Neutrophil (primary cell): ENCODE results near the gene ADD2.

Experiments used
- H3K27ac ChIP-seq: fragments of 200-600 bp; sonication (generic); 2 replicates; pipeline ENCODE4 v1.5.1; 2016; ENCODE audit warnings: mild to moderate bottlenecking, moderate library complexity
- H3K27me3 ChIP-seq: fragments of 200-600 bp; sonication (generic); 2 replicates; pipeline ENCODE4 v1.6.0; 2016; ENCODE audit warnings: mild to moderate bottlenecking
- H3K36me3 ChIP-seq: fragments of 200-600 bp; sonication (generic); 2 replicates; pipeline ENCODE4 v1.5.1; 2017
- H3K4me1 ChIP-seq, 2 experiments: fragments of 200-600 bp in 1 of 2; sonication (generic) in 1 of 2; 1 replicate in 1 of 2; 2 replicates in 1 of 2; pipeline versions ENCODE4 v1.5.1 to v1.6.1; 2013 to 2016; ENCODE audit warnings: low read depth in 1 of 2, low read length in 1 of 2, mild to moderate bottlenecking in 1 of 2, moderate library complexity in 1 of 2; ENCODE audit not compliant: control insufficient read depth in 1 of 2, insufficient read depth in 1 of 2
- H3K4me3 ChIP-seq, 2 experiments: fragments of 200-600 bp in 1 of 2; sonication (generic) in 1 of 2; 1 replicate in 1 of 2; 2 replicates in 1 of 2; pipeline ENCODE4 v1.5.1; 2013 to 2016; ENCODE audit warnings: low read depth in 1 of 2, low read length in 1 of 2, mild to moderate bottlenecking in 1 of 2, moderate library complexity in 1 of 2
- H3K9me3 ChIP-seq: fragments of 200-600 bp; sonication (generic); 2 replicates; pipeline ENCODE4 v1.5.1; 2016
- TF ChIP-seq, protein P1 (sequence below): fragments of 200-600 bp; sonication (generic); IDR thresholded peaks from 2 replicates; pipeline ENCODE4 v1.5.1; 2016; ENCODE audit warnings: antibody characterized with exemption

The ADD2 gene

DNA sequence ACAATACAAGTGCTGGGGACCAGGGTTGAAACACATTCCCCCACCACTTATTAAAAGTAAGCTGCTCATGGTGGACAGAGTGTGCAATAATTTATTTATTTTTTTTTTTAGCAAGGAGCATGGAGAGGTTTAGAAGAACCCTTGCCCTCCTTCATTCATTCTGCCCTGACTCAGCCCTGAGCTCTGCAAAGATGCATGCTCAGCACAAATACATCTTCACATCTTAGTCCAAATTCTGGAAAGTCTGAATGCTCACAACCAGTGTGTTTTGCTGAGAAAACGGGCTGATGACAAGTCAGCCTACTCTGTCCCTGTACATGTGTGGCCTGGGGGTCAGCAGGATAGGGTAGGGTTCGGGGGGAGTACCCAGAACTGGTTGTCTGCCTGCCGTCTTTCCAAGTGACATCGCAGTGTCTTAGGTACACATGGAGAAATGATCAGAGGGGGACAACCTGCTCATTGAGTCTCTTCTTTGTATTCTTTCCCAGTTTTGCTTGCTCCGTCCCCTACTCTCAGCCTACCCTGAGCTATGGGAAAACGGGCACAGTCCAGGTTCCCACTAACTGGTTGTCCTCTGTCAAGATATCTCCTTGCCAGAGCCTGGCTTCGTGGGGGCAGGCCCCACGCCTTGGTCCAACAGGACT, 76.4 kb downstream of the ADD2 start:
- Histone ChIP-seq H3K27ac (no peak overlapping the region), H3K4me3 (no peak overlapping the region), H3K4me1 (no peaks in the 10 kb centered on the region), H3K27me3 (no peaks in the 10 kb centered on the region), H3K9me3 (no peaks in the 10 kb centered on the region), H3K36me3 (no peaks in the 10 kb centered on the region)
- TF ChIP-seq, protein P1, sequence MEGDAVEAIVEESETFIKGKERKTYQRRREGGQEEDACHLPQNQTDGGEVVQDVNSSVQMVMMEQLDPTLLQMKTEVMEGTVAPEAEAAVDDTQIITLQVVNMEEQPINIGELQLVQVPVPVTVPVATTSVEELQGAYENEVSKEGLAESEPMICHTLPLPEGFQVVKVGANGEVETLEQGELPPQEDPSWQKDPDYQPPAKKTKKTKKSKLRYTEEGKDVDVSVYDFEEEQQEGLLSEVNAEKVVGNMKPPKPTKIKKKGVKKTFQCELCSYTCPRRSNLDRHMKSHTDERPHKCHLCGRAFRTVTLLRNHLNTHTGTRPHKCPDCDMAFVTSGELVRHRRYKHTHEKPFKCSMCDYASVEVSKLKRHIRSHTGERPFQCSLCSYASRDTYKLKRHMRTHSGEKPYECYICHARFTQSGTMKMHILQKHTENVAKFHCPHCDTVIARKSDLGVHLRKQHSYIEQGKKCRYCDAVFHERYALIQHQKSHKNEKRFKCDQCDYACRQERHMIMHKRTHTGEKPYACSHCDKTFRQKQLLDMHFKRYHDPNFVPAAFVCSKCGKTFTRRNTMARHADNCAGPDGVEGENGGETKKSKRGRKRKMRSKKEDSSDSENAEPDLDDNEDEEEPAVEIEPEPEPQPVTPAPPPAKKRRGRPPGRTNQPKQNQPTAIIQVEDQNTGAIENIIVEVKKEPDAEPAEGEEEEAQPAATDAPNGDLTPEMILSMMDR, result no peak

DNA sequence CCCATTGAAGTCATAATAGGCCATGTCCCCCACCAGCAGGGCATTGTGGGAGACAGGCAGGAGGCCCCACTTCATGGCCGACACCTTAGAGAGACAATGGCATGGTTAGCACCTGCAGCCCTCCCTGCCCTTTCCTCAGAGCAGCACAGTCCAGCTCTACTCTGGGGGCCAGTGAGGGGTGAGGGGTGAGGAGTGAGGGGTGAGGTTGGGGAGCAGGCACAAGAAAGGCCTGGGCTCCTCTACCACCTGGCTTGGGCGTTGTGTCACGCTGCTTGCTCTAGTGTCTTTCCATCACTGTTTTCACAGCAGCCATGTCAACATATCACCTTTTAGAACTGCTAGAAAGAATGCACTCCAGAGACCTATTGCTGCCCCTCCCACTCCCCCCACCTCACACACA, 77.2 kb downstream of the ADD2 start:
- no peaks in the 10 kb centered on the region for H3K9me3 ChIP-seq
- no peaks in the 10 kb centered on the region for H3K27me3 ChIP-seq
- no peaks in the 10 kb centered on the region for H3K36me3 ChIP-seq
- no peaks in the 10 kb centered on the region for H3K4me1 ChIP-seq
- H3K27ac ChIP-seq, result no peak overlapping the region
- no peak overlapping the region for H3K4me3 ChIP-seq
- TF ChIP-seq, protein P1, result no peak

DNA sequence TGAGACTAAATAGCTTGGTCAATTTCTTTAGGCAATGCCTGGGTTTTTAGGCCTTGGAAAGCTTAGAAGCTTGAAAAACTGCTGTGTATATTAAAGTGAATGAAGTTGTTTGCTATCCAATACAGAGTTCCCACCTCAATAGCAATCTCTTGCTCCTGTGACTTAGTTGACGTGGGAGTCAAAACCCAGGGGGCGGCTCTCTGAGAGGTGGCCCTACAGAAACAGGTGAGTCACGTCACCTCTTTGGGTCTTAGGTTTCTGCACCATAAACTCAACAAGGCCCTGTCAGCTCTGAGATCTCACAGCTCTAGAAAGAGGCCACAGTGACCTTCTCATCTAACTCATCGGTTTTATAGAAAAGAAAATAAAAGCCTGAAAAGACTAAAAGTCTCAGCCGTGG, 79.6 kb downstream of the ADD2 start:
- Histone ChIP-seq H3K9me3 (no peaks in the 10 kb centered on the region), H3K4me3 (no peak overlapping the region), H3K27ac (no peak overlapping the region), H3K36me3 (no peaks in the 10 kb centered on the region), H3K4me1 (no peaks in the 10 kb centered on the region), H3K27me3 (no peaks in the 10 kb centered on the region)
- TF ChIP-seq, protein P1, result no peak

DNA sequence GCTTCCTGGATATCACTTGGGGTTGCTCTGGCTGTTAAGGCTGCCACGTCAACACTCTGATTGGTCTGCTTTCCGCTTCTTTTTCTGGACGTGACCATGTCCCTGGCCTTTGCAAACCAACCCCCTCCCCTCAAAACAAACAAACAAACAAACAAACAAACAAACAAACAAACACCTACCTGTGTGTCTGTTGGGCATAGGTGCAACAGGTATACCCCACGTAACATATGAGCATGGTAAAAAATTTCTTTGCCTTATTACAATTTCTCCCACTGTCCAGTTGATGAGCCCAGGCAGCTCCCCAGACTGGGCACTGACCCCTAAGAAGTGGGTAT, 80.6 kb downstream of the ADD2 start:
- Histone ChIP-seq H3K36me3 (no peaks in the 10 kb centered on the region), H3K4me1 (no peaks in the 10 kb centered on the region), H3K27ac (no peak overlapping the region), H3K4me3 (no peak overlapping the region), H3K9me3 (no peaks in the 10 kb centered on the region), H3K27me3 (no peaks in the 10 kb centered on the region)
- TF ChIP-seq, protein P1, result no peak

DNA sequence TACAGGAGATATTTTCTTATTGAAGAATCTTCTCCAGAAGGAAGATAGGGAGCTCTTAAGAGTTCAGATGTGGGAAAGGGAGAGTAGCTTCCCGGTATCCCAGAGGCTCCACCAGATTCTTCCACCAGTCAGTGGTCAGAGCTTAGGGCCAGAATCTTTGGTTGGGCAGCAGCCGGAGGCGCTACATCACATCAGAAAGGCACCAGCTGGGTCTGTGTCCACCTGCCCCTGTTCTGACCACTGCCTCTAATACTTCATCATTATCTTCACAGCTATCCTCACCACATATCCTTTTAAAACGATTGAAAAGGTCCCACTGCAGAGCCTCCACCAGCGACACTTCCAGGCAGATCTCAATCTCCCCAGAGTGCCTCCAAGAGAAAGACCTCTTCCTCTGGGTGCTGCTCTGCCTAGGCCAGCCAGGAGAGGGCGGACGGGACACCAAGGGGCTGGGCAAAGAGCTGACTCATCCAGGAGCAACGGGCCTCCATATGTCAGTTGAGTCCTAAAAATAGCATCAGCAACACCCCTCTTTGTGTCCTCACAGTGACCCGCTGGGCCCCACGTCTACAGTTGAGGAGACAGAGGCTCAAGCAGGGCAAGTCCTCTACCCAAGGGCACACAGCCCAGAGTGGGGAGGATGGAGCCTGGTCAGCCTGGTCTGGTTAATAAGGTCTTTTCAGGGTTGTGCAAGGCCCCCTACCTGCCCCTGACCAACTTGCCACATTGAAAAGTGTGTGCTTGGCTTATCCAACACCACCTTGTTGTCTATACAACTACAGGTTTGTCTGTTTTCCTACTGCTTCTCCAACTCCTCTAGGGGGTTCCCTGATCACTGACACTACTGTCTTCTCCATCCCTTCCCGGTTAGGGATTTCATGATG, 81.2 kb downstream of the ADD2 start:
- H3K27me3 ChIP-seq, result no peaks in the 10 kb centered on the region
- TF ChIP-seq, protein P1, result no peak
- H3K9me3 ChIP-seq, result no peaks in the 10 kb centered on the region
- no peak overlapping the region for H3K27ac ChIP-seq
- H3K4me1 ChIP-seq, result no peaks in the 10 kb centered on the region
- no peak overlapping the region for H3K4me3 ChIP-seq
- no peaks in the 10 kb centered on the region for H3K36me3 ChIP-seq
